ENCODE results near the gene EIF1.
"Not testable (repeated sequence)": the region's sequence is repeated elsewhere in the genome, so short reads cannot be mapped to it uniquely, and the experiment has no call there.

EIF1 gene

DNA sequence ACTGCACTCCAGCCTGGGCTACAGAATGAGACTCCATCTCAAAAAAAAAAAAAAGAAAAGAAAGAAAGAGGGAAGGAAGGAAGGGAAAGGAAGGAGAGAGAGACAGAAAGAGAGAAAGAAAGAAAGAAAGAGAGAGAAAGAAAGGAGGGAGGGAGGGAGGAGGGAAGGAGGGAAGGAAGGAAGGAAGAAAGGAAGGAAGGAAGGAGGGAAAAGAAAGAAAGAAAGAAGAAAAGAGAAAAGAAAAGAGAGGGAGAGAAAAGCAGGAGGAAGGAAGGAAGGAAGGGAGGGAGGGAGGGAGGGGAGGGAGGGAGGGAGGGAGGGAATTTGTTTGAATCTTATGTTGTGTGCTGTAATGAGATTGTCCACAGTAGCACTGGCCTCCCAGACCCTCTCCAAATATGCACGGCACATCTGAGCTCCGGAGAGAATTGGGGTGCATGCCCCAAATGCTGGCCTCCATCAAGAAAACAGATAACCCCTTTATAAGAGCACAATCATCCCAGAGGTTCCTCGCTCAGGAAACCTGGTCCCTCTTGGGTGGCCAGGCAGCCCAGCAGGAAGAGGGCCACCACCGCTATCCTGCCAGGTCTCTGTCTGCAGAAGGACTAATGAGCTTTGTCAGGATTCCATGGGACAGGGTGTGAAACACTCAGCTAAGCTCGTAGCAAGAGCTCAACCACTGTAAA, 8.8 kb upstream of the EIF1 start:
- no peak for DNase-seq

DNA sequence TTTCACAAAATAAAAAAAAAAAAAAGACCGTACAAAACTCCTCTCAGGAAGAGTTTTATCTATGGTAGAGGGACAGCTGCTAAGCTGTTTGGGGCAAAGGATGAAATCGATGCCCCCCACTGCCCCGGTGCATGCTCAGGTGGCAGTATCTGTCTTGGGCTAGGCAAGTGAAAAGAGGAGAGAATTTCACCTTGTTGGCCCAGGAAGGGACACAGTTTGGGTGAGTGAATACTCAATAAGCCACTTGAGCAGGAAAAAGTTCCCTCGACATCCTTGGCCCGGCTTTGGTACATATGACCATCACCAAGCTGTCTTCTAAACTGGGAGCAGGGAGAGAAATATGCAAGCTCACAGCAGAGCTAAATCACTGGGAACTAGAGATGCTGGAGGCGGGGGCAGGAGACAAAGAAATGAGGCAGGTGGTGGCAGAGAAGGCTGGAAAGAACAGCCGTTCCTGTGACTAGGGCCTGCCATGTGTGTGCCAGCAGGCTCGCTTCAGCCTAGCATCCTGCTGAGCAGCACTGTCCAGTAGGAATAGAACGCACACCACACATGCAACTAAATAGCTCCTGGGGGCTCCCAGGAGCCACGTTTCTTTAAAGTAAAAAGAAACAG, 8.2 kb upstream of the EIF1 start:
- DNase-seq: no peak

DNA sequence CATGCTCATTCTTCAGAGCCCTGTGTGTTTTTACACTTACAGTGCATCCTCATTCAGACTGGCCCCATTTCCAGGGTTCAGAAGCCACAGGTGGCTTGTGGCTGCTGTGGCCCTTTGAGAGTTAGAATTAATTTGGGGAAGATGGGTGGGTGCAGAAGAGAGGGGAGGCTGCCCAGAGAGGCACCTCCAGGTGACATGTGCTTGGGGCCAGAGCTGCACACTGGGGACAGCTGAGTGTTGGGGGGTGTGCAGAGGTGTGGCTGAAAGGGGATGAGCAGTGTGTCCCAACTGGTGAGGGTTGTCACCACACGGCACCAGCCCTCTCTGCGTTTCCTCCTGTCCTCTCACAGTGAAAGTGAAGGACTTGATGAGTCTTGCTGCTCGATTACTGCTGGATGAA, 6.9 kb upstream of the EIF1 start:
- DNase-seq: no peak

DNA sequence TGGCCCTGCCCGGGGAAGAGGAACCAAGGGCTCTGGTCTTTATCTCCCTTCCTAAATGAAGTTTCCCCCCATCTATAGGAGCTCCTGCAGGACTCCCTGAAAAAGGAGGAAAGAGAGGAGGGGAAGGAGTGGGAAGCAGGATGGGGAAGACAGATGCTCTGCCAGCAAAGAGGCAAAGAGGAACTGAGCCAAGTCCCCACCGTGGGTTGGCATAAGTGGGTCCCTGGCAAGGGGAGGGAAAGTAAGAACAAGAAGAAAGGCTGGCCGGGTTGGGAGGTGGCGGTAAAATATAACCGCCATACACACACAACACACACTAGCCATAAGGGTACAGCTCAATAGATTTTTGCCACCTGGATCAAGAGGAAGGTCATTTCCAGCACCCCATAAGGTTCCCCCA, 6.1 kb upstream of the EIF1 start:
- DNase-seq: no peak

DNA sequence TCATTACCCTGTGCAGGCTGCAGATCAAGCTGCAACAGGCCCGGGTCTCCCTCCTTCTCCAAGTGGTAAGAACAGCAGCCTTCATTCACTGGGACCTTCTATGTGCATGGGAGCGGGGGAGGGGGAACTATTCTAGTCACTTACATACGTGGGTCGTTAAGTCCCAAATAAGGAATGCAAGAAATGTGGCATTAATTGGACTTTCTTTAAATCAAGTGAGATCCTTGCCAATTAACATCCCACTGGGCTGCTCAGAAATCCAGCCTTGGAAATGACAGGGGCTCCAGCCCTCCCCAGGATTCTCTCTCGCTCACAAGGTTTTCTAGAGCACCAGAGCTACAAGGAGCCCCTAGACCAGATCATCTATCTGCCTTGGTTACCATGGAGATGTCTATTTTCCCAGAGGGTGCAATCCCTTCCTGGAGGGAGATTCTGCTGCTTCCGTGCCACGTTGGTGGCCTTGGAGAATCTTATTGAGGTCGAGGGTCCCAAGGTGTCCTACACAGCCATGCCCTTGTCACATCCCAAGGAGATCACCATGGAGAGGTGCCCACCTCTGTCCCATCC, 5.2 kb upstream of the EIF1 start:
- no peak for DNase-seq

DNA sequence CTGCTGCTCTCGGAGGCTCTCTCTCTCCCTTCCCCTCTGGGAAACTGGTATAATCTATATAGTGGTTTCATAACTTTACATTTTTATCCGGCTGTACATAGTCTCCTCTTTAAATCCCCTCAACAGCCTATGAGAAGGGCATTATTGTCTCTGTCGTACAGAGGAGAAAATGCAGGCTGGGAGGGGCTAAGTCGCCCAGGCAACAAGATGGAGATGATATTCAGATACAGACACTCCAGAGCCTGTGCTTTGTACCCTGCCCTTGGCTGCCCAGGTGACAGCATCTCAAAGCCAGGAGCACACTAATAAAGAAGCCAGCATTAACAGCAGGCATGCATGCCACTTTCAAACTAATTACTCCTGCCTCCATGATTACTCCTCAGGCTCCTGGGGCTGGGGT, 4.7 kb upstream of the EIF1 start:
- DNase-seq: no peak

DNA sequence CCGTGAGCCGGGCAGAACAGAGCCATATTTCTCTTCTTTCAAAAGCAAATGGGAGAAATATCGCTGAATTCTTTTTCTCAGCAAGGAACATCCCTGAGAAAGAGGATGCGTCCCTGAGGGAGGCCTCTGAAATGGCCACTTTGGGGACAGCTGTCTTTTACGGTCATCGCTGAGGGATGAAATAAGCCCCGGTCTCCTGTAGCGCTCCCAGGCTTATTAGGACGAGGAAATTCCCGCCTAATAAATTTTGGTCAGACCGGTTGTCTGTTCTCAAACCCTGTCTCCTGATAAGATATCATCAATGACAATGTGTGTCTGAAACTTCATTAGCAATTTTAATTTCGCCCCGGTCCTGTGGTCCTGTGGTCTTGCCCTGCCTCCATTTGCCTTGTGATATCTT, 2.9 kb upstream of the EIF1 start:
- DNase-seq: not testable (repeated sequence)

DNA sequence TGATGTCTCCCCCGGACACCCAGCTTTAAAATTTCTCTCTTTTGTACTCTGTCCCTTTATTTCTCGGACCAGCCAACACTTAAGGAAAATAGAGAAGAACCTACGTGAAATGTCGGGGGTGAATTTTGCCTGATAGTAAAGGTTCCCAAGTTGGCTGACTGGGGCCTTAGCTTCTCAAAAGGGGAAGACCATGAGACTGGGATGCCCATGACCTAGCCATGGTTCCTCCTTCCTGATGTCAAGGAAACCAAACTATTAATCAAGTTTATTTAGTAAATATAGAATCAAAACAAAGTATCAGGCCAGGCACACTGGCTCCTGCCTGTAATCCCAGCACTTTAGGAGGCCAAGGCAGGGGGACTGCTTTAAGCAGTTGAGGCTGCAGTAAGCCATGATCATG, 2.4 kb upstream of the EIF1 start:
- no peak for DNase-seq

DNA sequence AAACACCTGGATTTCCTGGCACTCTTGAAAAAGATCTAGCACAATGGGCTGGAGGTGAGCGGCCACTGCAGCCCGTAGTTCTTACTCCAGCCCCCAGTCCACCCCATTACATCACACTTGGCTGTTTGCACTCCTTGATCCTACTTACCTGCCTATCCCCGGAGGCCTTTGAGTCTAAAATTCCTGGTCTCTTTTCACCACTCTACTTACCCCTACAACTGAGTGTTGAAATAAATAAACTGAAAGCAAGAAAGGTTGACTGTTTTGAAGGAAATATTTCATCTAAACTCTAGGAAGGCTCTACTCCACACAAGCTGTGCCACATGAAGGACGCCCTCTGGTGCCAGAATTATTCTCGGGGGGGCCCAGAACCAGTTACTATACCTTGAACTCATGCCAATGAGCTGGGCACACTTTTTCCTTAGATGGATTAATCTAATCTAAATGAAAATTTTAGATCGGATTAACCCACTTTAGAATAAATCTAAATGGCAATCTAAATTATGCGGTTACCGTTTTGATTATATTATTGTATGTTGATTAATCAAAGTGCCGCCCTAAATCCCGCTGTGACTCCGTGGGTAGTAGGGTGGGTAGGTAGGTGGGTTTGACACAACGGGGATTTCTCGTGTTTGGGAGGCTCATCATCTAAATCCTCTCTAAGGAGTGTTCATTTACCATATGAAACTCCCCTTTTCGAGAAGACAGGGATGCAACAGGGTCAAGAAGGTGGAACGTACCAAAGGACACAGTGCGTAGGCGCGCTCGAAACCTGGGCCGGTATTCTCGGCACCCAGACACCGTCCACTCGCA, 651 bp upstream of the EIF1 start:
- peak; percentile 68 to 73 for DNase-seq

DNA sequence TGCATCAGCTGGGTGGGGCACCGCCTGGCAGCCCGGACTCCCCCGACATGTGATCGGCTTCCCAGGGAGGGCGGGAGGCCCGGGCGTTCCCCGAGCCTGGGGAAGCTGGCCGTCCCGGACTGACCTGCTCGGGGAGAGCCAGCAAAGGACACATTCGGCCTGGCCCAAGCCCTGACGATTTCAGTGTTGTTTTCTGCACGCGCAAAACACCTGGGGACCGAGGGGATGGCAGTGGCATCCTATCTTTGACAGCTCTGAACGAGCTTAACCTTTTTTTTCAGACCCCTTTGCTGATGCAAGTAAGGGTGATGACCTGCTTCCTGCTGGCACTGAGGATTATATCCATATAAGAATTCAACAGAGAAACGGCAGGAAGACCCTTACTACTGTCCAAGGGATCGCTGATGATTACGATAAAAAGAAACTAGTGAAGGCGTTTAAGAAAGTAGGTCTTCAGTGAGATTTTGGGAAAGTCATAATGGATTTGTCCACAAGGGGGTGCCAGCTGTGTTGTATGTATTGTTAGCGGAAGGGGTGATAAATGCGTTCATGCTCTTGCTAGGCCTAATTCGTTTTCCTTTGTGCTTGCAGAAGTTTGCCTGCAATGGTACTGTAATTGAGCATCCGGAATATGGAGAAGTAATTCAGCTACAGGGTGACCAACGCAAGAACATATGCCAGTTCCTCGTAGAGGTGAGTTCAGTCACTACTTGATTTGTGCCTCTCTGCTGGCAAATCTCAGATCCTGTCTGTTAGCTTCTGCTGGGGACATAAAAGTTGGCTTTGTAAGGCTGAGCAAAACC, 1.0 kb downstream of the EIF1 start:
- peak; percentile 60 to 65 for DNase-seq

DNA sequence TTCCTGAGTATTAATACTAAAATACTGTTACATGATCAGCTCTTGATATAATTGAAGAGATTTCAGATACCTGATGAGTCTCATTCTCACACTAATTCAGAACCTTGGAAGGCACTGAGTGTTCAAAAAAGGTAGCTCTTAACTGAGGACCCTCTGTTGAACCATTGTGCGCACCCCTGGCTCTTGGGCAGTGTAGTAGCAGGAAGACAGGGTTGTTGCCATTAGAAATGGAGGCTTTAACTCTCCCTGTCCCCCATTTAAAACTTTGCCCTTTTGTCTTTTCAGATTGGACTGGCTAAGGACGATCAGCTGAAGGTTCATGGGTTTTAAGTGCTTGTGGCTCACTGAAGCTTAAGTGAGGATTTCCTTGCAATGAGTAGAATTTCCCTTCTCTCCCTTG, 1.8 kb downstream of the EIF1 start:
- no peak for DNase-seq

DNA sequence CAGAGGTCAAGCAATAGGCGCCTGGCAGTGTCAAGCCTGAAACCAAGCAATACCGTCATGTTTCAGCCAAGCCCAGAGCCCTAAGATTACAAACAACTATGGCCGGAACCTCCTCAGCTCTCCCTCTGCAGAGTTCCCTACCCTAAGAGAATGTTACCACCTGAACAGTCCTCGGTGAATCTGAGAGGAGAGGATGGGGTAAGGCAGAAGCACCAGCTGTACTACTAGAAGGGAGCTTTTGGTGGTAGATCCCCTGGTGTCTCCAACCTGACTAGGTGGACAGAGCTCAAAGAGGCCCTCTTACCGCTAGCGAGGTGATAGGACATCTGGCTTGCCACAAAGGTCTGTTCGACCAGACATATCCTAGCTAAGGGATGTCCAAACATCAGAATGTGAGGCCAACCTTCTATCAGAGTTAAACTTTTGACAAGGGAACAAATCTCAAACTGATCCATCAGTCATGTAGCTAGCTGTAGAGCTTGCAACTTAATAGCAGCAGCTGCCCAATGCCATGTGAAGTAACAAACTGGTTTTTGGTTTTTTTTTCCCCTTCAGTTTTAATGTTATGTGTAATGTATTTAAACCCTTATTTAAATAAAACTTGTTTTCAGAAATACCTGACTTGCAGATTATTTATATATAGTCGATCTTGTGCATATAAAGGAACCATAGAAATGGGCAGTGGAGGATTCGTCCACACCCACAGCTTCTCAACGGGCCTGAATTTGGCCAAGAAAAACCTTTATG, 2.5 kb downstream of the EIF1 start:
- DNase-seq: no peak

DNA sequence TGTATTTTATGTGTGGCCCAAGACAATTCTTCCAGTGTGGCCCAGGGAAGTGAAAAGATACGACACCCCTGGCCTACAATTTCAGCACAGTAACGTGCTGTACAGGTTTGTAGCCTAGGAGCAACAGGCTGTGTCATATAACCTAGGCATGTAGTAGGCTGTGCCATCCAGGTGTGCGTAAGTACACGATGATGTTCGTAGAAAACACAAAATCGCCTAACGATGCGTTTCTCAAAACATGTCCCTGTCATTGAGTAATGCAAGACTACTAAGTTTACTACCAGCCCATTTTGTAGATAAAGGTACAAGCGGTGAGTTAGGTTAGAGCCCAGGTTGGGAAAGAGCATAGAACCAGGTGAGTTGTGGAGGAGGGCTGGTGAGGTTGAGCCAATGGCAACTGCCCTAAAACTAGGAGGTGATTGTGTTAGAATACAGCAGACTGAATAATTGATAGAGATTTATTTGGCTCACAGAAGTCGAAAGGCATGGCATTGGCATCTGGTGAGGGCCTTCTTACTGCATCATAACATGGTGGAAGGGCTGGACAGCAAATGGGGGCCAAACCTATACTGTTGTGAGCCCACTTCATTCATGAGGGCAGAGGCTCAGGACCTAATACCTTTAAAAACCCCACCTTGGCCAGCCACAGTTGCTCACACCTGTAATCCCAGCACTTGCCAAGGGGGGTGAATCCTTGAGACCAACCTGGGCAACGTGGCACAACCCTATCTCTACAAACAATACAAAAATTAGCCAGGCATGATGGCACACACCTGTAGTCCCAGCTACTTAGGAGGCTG, 4.2 kb downstream of the EIF1 start:
- no peak for DNase-seq

DNA sequence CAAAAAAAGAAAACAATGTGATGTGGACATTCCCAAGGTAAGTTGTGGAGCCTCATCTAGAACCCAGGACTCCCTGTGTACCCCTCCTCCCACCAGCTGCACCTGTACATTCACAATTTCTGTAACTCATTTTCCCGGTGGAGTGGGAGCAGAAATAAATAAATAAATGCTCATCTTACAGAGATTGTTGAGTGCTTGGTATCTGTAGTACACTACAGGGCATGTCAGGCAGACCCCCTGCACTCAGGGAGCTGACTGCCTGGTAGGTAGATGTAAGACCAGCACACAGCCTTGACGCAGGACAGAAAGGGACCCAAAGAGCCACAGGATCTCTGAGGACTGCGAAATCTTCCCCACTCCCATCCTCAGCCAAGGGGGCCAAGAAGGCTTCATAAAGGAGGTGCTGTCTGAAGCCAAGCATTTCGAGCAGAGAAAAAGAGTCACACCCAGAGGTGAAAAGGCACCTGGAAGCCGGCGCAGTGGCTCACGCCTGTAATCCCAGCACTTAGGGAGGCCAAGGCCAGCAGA, 6.5 kb downstream of the EIF1 start:
- no peak for DNase-seq

DNA sequence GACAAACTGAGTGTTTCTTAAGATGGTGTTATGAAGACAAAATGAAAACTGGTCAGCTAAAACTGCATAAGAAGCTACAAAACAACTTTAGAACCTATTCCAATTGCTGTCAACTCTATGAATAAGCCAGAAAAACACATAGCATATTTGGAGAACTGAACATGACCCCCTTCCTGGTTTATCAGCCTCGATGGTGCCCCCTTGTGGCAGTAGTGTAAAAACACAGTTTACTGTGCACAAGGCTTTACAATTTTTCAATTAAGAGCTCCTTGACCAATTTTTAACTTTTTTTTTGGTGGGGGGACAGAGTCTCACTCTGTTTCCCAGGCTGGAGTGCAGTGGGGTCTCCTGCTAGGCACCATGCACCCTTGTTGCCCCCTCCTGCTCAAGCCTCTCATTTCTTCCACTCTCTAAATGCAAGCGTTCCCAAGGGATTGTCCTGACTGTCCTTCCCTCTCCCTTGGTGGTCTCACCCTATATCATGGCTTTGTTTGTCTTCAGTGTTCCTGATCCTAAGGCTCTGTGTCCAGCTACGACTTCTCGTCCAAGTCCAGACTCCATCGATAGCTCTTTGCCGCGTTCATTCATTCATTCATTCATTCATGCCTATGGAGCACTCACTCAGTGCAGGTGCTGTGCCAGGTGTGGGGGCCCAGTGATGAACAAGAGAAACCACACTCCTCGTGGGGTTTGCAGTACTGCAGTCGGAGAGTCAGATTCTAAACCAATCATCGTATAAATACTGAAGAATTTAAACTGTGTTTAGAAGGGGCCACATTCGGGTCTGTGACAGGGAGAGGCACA, 7.5 kb downstream of the EIF1 start:
- peak; percentile 84 to 86 for DNase-seq

DNA sequence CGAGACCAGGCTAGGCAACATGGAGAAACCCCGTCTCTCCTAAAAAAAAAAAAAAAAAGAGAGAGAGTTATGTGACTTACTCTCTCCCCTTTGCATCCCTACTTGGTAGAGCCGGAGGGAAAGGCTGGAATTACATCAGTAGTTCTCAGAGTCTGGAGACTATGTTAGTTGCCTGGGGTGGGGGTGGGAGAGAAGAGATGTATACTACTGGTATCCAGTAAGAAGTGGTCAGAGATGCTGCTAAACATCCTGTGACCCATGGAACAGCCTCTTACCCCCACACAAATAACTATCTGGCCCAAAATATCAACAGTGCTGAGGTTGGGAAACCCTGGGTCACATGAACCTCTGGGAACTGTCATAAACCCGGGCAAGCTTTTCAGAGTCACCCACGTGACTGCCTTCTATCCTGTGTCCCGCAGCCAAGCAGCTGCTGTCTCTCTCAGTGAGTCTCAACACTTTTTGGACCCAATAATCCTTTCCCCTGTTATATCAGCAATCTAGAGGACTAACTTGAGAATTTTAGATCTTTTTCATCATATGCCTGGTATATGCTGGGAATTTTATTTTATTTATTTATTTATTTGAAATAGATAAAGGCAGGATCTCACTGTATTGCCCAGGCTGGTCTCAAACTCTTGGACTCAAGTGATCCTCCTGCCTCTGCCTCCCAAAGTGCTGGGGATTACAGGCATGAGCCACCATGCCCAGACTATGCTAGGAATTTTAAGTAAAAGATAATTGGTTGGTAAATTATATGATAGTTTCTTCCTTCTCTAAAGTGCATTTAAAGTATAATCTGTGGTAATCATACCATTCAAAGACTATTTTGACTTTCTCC, 8.7 kb downstream of the EIF1 start:
- peak; percentile 46 to 53 for DNase-seq

DNA sequence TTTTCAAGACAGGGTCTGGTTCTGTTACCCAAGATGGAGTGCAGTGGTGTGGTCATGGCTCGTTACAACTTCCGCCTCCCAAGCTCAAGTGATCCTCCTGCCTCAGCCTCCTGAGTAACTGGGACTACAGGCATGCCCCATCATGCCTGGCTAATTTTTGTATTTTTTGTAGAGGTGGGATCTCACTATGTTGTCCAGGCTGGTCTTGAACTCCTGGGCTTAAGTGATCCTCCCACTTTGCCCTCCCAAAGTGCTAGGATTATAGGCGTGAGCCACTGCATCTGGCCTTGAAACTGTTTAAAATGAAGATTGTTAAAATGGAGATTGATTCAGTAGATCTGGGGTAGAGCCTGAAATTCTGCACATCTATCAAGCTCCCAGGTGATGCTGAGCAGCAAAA, 12.2 kb downstream of the EIF1 start:
- DNase-seq: not testable (repeated sequence)

DNA sequence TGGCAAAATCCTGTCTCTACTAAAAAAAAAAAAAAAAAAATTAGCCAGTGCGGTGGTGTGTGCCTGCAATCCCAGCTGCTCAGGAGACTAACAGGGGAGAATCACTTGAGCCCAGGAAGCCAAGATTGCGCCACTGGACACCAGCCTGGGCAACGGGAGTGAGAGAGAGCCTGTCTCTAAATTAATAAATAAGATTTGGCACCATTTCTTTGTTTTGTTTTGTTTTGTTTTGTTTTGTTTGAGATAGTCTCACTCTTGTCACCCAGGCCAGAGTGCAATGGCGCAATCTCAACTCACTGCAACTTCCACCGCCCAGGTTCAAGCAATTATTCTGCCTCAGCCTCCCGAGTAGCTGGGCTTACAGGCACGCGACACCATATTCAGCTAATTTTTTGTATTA, 14.0 kb downstream of the EIF1 start:
- DNase-seq: no peak
